Activated B cell treated with CpG ODN at 0.5 μM for 24 hours (primary cell): Measurements from ENCODE around the gene LPIN2. TPM values are rescaled to one million over a fixed set of nuclear protein-coding genes. Genes with fewer than 3 reads are reported as not detected.
"Not testable (repeated sequence)": the region's sequence is repeated elsewhere in the genome, so short reads cannot be mapped to it uniquely, and the experiment has no call there.

Experiments used
- ATAC-seq: fragments of 200-7000 bp; cut with Tn5 transposase; one replicate; pipeline ENCODE4 v1.10.0; 2021; ENCODE audit warnings: low read depth, mild to moderate bottlenecking, moderate library complexity
- CTCF ChIA-PET: fragments of 350-600 bp; sonication (Branson Sonifier 250); formaldehyde crosslinking; loops from one replicate; lab custom pipeline; 2021; ENCODE audit warnings: antibody characterized with exemption; lab: Charles Lee
- POLR2A ChIA-PET: fragments of 350-600 bp; sonication (Branson Sonifier 250); formaldehyde crosslinking; loops from one replicate; lab custom pipeline; 2021; ENCODE audit warnings: antibody characterized with exemption; lab: Charles Lee
- DNase-seq: peaks from one replicate; pipeline ENCODE4 v3.0.0; 2022
- H3K27ac Mint-ChIP-seq: one replicate; pipeline ENCODE4 v1.8.0; 2020; ENCODE audit warnings: mixed read lengths
- H3K27me3 Mint-ChIP-seq: one replicate; pipeline ENCODE4 v1.8.0; 2021; ENCODE audit warnings: mixed read lengths
- H3K36me3 Mint-ChIP-seq: one replicate; pipeline ENCODE4 v1.8.0; 2021; ENCODE audit warnings: low read depth, mixed read lengths
- H3K4me1 Mint-ChIP-seq: one replicate; pipeline ENCODE4 v1.8.0; 2021; ENCODE audit warnings: mixed read lengths
- H3K4me3 Mint-ChIP-seq: one replicate; pipeline ENCODE4 v1.8.0; 2020; ENCODE audit warnings: mild to moderate bottlenecking, mixed read lengths
- H3K9me3 Mint-ChIP-seq: one replicate; pipeline ENCODE4 v1.8.0; 2020; ENCODE audit warnings: mixed read lengths
- intact Hi-C: fragments of 100-400 bp; cut with micrococcal nuclease; formaldehyde crosslinking; loops from one replicate; pipeline ENCODE4 v1.15.1; 2024
- total RNA-seq: library from RNA; stranded (reverse); gene quantifications from 2 replicates; pipeline ENCODE4 v1.2.3, GENCODE V29; 2022
- TF ChIP-seq, protein P1 (sequence below): fragments of 200-600 bp; IDR thresholded peaks from one replicate; pipeline ENCODE4 v1.8.0; 2022; ENCODE audit warnings: antibody characterized with exemption, mild to moderate bottlenecking

LPIN2 gene
- total RNA-seq, 1 donor from 2014 or later: 24.4 TPM

DNA sequence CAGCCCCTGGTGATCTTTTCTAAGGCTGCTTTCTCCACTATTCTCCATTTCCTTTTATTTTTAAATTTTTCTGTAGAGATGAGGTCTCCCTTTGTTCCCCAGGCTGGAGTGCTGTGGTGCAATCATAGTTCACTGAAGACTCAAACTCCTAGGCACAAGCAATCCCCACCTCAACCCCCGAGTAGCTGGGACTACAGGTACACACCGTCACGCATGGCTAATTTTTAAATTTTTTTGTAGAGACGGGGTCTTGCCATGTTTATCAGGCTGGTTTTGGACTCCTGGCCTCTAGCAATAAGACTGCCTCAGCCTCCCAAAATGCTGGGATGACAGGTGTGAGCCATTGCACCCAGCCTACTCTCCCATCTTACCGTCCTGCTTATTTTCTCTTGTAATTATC is 22.7 kb upstream of the LPIN2 start:
- ATAC-seq: no peak
- TF ChIP-seq, protein P1, sequence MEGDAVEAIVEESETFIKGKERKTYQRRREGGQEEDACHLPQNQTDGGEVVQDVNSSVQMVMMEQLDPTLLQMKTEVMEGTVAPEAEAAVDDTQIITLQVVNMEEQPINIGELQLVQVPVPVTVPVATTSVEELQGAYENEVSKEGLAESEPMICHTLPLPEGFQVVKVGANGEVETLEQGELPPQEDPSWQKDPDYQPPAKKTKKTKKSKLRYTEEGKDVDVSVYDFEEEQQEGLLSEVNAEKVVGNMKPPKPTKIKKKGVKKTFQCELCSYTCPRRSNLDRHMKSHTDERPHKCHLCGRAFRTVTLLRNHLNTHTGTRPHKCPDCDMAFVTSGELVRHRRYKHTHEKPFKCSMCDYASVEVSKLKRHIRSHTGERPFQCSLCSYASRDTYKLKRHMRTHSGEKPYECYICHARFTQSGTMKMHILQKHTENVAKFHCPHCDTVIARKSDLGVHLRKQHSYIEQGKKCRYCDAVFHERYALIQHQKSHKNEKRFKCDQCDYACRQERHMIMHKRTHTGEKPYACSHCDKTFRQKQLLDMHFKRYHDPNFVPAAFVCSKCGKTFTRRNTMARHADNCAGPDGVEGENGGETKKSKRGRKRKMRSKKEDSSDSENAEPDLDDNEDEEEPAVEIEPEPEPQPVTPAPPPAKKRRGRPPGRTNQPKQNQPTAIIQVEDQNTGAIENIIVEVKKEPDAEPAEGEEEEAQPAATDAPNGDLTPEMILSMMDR: no peak
- Mint-ChIP-seq H3K4me1 (peaks cover 6% of the 10 kb centered on the region), H3K9me3 (no peaks in the 10 kb centered on the region), H3K27ac (no peak overlapping the region), H3K27me3 (no peaks in the 10 kb centered on the region), H3K4me3 (no peak overlapping the region), H3K36me3 (no peaks in the 10 kb centered on the region)
- DNase-seq: no peak
- ChIA-PET POLR2A (no interaction called here), CTCF (interaction anchor here (1.1 kb wide), 1 partner anchor 26 kb away, joined by 4 read pairs; no protein-coding TSS in a partner anchor)
- intact Hi-C loops: no loop called here

- H3K4me3 Mint-ChIP-seq: no peak overlapping the region
- ChIA-PET POLR2A (no interaction called here), CTCF (no interaction called here)
- no peaks in the 10 kb centered on the region for H3K9me3 Mint-ChIP-seq
- no peak for ATAC-seq
- H3K27me3 Mint-ChIP-seq: no peaks in the 10 kb centered on the region
- DNase-seq: no peak
- peaks cover 5% of the 10 kb centered on the region for H3K4me1 Mint-ChIP-seq
- H3K36me3 Mint-ChIP-seq: no peaks in the 10 kb centered on the region
- TF ChIP-seq, protein P1: no peak
- intact Hi-C loops: no loop called here
- no peak overlapping the region for H3K27ac Mint-ChIP-seq
Observed at GRCh38 chr18:3032721-3033120, 19.8 kb upstream of the LPIN2 start.

DNA sequence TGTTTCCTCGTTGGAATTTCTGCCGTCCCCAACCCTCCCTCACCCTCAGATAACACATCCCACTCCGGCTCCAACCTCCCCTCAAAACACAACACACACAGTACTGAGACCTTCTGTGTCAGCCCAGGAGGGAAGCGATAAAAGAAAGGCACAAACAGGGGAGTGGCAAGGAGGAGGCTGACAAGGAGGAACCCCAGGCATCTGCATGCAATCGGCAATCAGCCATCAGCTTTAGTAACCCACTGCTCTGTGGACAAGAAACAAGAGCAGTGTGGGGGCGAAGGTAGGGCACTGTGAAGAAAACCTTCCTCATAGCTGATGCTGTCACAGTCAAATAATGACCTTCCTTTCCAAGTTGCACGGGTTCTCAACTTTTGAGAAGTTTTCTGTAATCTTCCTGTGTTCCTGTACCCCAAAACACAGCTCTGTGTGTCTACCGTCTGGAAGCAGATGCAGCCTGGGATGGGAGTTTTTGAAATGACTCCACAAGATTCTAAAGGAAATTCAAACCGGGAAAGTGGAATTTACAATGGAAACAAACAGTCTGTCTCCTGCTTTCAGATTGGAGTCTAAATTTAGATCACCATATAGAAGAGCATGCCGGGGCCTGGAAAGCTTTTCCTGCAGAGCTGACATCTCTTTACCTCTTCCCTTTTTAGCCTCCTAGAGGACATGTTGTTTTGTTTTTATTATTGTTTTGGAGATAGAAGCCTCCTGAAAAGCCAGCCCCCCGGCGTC is 16.4 kb upstream of the LPIN2 start:
- POLR2A ChIA-PET: no interaction called here
- CTCF ChIA-PET: no interaction called here
- H3K4me3 Mint-ChIP-seq: no peak overlapping the region
- H3K4me1 Mint-ChIP-seq: no peaks in the 10 kb centered on the region
- H3K27me3 Mint-ChIP-seq: no peaks in the 10 kb centered on the region
- TF ChIP-seq, protein P1: no peak
- no peaks in the 10 kb centered on the region for H3K36me3 Mint-ChIP-seq
- DNase-seq (no peak), ATAC-seq (no peak)
- no peaks in the 10 kb centered on the region for H3K9me3 Mint-ChIP-seq
- H3K27ac Mint-ChIP-seq: no peak overlapping the region
- intact Hi-C loops: no loop called here

DNA sequence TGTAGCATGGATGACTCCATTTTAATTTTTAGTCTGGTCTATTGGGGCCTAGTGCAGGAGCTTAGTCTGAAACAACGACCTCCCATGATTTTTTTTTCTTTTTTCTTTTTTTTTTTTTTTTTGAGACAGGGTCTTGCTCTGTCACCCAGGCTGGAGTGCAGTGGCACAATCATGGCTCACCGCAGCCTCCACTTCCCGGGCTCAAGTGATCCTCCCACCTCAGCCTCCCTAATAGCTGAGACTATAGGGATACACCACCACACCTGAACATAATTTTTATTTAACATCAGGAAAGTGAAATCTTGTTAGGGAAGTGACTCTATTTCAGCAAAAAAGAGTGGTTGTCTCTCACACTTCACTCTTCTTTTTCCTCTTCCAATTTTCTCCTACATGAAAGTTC is 15.2 kb upstream of the LPIN2 start:
- DNase-seq, H3K4me1 Mint-ChIP-seq, intact Hi-C loops, H3K27me3 Mint-ChIP-seq, H3K9me3 Mint-ChIP-seq, ATAC-seq, CTCF ChIA-PET, POLR2A ChIA-PET, H3K4me3 Mint-ChIP-seq, H3K27ac Mint-ChIP-seq, H3K36me3 Mint-ChIP-seq: not testable (repeated sequence)

DNA sequence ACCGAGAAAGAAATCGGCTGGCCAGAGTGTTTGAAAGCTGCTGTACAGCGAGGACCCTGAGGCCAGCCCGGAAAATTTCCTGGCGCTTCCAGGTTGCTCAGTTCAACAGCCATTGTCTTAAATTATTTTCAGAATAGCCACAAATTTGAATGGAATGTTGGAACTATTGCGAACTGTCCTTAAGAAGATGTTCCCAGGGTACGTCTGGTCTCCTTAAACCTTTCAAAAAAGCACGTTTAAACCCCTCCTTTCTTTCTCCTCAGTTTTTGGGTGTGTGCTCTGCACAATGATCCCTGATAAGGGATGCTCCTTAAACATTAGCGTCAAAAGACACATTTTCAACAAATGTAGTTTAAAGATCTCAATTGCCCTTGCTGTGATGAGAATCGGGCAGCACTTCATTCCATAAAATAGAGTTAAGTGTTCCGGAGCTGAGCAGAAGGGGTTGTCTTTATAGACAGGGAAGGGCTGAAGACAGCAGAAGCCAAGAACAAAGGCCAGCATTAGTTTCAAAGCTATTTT is 14.5 kb upstream of the LPIN2 start:
- Mint-ChIP-seq H3K9me3 (no peaks in the 10 kb centered on the region), H3K36me3 (no peaks in the 10 kb centered on the region), H3K27me3 (no peaks in the 10 kb centered on the region), H3K27ac (no peak overlapping the region), H3K4me3 (no peak overlapping the region), H3K4me1 (no peaks in the 10 kb centered on the region)
- DNase-seq: no peak
- intact Hi-C loops: no loop called here
- TF ChIP-seq, protein P1: no peak
- ATAC-seq: no peak
- ChIA-PET POLR2A (interaction anchor here (0.8 kb wide), 1 partner anchor 9 kb away, joined by 3 read pairs; no protein-coding TSS in a partner anchor), CTCF (interaction anchor here (1.0 kb wide), 1 partner anchor 36 kb away, joined by 3 read pairs; no protein-coding TSS in a partner anchor)
